Central memory CD4-positive, alpha-beta T cell (primary cell): ENCODE measurements around the gene SPATS2L.
"Not testable (repeated sequence)": the region's sequence is repeated elsewhere in the genome, so short reads cannot be mapped to it uniquely, and the experiment has no call there.

Experiments
- DNase-seq: peaks from one replicate; pipeline ENCODE4 v3.0.0; 2022

Gene SPATS2L

DNA sequence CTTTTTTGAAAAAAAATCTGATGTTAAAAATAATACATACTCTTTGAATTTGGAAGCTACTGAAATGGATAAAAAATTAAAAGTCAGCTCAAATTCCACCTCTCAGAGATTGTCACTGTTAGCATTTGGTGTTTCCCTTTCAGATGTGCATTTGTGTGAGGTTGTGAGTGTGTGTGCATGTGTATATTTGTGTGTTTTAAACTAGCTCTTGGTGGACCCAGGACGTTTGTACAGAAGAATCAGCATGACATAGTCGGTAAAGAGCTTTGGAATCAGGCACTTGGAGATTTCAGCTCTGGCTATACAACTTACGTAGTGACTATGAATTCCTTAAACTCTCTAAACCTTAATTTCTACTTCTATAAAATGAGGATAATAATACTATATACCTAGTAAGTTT is 14.5 kb downstream of the SPATS2L start:
- no peak for DNase-seq

GRCh38 chr2:200321780-200322534 is 15.5 kb downstream of the SPATS2L start:
- DNase-seq, result no peak

GRCh38 chr2:200322607-200323006 is 16.1 kb downstream of the SPATS2L start:
- no peak for DNase-seq

GRCh38 chr2:200324362-200324761 is 17.9 kb downstream of the SPATS2L start:
- no peak for DNase-seq

- DNase-seq, result no peak
Measured at GRCh38 chr2:200329384-200329783, 22.9 kb downstream of the SPATS2L start.

- DNase-seq, result no peak
Measured at GRCh38 chr2:200329798-200330197, 23.3 kb downstream of the SPATS2L start.

GRCh38 chr2:200330351-200331060 is 24.0 kb downstream of the SPATS2L start:
- no peak for DNase-seq

DNA sequence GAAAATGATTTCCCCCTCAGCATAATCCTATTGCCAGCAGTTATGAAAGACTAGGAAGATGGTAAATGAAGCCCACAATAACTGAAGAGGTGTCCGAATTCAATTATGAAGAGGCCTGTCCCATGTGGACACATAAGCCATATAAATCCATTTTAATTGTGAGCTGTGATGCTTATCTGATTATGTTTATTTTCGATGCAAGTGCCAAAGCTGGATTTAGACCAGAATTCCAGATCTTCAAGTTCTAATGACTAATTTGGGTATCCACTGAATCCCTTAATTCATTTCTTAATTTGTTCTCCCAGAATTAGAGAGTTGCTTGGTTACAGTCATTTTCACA is 24.5 kb downstream of the SPATS2L start:
- DNase-seq, result no peak

- DNase-seq, result no peak
Measured at GRCh38 chr2:200335657-200336056, 29.2 kb downstream of the SPATS2L start.

DNA sequence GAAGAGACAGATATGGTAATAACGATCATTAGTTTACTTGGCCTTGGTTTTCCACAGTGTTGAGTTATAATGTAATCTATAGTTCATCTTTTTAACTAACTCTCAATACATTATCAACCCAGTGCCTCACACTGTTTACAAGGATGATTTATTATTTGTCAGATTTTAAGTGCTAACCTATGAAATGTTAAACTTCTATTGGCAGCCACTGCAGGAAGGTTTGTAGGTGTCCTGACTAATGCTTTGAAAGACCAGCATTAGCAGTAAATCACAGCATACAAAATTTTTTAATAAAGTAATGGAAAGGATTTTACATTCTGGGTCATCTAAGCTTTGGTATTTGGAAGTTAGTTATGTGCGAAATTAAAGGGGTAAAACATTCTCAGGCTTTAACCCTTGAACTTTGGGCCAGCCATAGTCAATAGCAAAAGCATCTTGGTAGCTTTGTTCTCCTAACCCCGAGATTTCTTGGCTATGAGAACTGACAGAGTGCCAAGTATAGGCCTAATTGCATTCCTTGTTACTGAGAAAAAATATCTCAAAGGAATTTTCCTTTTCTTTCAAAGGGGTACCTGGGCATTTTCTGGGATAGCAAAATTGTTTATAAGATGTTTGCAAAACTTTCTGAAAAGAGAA is 30.6 kb downstream of the SPATS2L start:
- DNase-seq, result no peak

GRCh38 chr2:200337621-200338020 is 31.1 kb downstream of the SPATS2L start:
- no peak for DNase-seq

DNA sequence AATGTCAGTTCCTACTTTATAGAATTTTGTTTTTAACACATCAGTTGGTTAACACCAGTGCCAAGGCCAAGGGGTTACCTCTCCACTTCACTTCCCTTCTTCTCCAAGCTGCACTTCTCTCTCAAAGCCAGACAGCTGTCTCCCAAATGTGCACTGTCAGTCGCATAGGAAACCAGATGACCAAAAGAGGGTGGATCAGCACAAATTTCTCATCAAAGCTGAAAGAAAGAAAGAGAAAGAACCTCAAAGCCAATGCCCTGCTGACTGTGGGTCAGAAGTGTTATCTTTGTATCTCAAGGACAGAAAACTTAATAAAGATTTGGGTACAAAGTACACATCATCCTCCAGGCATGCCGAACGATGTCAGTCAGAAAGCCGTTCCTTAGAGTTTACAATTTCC is 32.2 kb downstream of the SPATS2L start:
- no peak for DNase-seq

GRCh38 chr2:200340508-200341224 is 34.2 kb downstream of the SPATS2L start:
- no peak for DNase-seq

GRCh38 chr2:200341376-200341775 is 34.9 kb downstream of the SPATS2L start:
- DNase-seq, result no peak

DNA sequence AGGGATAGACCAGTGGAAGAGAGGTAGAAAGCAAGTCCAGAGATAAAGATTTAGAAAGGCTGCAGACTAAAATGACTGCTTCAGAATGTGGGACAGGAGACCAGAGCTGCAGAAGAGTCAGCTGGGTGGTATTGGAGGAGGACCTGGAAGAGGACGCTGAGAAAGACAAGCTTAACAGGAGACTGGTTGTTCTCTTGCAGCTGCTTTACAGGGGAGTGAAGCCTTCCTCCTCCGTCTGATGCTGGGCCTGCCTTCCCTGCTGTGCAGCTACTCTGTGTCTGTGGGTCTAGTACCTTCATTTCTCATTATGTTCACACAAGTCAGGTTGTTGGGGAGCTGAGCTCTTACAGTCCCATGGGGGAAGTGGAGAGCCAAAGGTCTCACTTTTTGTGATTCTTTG is 35.7 kb downstream of the SPATS2L start:
- no peak for DNase-seq

GRCh38 chr2:200342654-200343053 is 36.2 kb downstream of the SPATS2L start:
- no peak for DNase-seq

GRCh38 chr2:200344202-200344601 is 37.7 kb downstream of the SPATS2L start:
- not testable (repeated sequence) for DNase-seq

DNA sequence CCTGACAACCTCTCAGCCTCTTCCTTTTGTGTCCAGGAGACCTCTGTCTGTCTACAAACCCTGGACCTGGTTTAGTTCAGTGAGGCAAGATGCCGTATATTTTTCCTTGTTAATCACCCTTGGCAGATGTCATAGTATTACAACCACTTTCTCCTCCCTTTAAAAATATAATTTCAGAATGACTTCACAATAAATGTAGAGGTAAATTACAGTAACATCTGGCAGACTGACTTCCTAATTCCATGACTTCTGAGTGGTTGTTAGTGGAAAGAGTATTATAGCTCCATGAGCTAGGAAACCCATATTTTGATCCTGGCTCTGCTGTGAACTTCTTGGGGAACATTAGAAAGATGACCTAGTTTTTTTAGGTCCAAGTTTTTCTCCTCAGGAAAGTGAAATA is 39.5 kb downstream of the SPATS2L start:
- DNase-seq, result no peak

DNA sequence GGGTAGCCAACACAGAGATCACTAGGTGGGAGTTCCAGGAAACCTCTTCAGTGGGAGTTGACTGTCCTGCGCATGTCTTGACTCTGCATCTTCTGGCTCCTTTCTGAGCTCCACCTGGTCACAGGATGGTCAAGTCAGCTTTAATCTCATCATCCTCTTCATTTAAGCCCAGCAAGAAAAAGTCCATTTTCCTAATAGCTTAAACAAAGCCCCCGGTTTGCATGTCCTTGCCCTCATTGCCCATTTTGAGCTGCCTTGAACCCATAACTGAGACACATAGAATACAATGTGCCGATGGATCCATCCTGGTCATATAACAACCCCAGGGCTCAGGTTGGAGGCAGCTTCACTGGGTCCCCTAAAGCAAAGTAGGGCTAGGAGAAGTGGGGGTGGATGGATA is 40.8 kb downstream of the SPATS2L start:
- DNase-seq, result no peak

DNA sequence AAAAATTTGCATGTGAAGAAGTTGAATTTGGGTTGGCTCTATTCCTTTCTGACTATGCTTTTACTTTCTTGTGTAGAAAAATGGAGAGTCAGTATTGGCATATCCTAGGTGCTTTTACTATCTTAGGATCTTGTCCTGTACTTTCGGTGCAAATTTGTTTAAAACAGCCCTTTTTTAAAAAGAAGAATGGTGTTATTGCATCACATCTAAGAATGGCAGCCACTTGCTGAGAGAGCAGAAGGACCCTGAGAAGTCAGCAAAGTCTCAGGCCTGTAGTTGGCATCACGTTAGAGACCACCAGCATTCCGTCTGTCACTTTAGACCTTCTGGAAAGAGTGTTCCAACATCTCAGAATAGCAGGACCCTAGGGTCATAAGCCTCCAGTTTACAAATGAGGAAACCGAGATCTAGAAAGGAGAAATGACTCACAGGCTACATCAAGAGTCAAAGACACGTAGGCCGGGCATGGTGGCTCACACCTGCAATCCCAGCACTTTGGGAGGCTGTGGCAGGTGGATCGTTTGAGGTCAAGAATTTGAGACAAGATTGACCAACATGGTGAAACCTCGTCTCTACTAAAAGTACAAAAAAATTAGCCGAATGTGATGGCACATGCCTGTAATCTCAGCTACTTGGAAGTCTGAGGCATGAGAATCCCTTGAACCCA is 42.5 kb downstream of the SPATS2L start:
- DNase-seq, result no peak

DNA sequence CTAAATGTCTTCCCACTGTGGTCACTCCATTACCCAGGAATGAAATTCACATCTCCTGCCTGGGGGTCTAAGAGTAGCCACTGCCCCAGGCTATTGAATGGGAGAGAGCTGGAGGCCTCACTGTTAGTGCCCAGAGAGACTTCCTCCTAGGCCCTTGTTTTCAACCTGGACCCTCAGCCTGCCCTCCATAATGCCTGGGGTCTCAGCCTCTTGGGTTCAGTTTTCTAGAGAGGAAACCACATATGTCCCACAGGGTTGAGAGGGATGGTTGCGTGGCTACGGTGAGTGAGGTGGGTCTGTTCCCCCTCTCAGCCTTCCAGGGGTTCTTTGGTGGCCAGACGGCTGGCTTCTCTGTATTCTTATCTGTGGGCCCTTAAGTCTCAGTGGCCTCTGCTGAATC is 43.4 kb downstream of the SPATS2L start:
- no peak for DNase-seq

GRCh38 chr2:200350850-200351285 is 44.4 kb downstream of the SPATS2L start:
- no peak for DNase-seq

GRCh38 chr2:200351815-200352214 is 45.3 kb downstream of the SPATS2L start:
- no peak for DNase-seq
